Spleen (tissue), 7 donors: ENCODE data around the gene CFI.

Experiments
- CTCF ChIP-seq, 11 experiments: fragments of 200-600 bp in 7 of 11; fragments of 450-650 bp in 4 of 11; sonication (generic) in 4 of 11; IDR thresholded peaks in 8 of 11; conservative IDR thresholded peaks in 3 of 11; 1 replicate in 7 of 11; 2 replicates in 4 of 11; pipeline versions ENCODE4 v1.4.0 to v1.8.0; 2016 to 2021; ENCODE audit warnings: antibody characterized with exemption in 11 of 11, inconsistent platforms in 4 of 11, mild to moderate bottlenecking in 1 of 11
- POLR2A ChIP-seq, 3 donors: fragments of 450-650 bp; IDR thresholded peaks; one replicate each; pipeline ENCODE4 v1.5.1; 2017; ENCODE audit warnings: antibody characterized with exemption in 3 of 3, mild to moderate bottlenecking in 1 of 3
- donor health status: DM: no; HTN: no; CAD: no; lungs with moderate emphysema.
- donor health status: DM: no; HTN: no; CAD: no.
- donor health status: DM: no; HTN: no; CAD: no.

- TF ChIP-seq CTCF (IDR thresholded peaks at IDR 0.05 in 8 of 11, conservative IDR thresholded peaks at IDR 0.05 in 3 of 11) (no peak), POLR2A (IDR thresholded peaks at IDR 0.05) (no peak)
Measured at GRCh38 chr4:109809655-109810054, 7.9 kb upstream of the CFI start.
